ENCODE data around the gene EXOC1.
A peak's percentile ranks its signal among the peaks of the same experiment; 100 is the strongest.

The EXOC1 gene

GRCh38 chr4:55949482-55949802 is 96.0 kb downstream of the EXOC1 start:
- Histone ChIP-seq H3K27ac (peak overlapping the region; percentile 96), H3K9me3 (no peaks in the 10 kb centered on the region), H3K4me3 (ENCODE audit: low read depth in 1 of 2, low read length in 1 of 2) (peak overlapping the region; percentile 69 to 99), H3K36me3 (peaks cover 8% of the 10 kb centered on the region), H3K27me3 (no peaks in the 10 kb centered on the region), H3K4me1 (ENCODE audit: control insufficient read depth in 1 of 2, insufficient read depth in 1 of 2, low read depth in 1 of 2, low read length in 1 of 2) (peaks cover 32 to 34% of the 10 kb centered on the region in 2 experiments)
- TF ChIP-seq, protein P1, sequence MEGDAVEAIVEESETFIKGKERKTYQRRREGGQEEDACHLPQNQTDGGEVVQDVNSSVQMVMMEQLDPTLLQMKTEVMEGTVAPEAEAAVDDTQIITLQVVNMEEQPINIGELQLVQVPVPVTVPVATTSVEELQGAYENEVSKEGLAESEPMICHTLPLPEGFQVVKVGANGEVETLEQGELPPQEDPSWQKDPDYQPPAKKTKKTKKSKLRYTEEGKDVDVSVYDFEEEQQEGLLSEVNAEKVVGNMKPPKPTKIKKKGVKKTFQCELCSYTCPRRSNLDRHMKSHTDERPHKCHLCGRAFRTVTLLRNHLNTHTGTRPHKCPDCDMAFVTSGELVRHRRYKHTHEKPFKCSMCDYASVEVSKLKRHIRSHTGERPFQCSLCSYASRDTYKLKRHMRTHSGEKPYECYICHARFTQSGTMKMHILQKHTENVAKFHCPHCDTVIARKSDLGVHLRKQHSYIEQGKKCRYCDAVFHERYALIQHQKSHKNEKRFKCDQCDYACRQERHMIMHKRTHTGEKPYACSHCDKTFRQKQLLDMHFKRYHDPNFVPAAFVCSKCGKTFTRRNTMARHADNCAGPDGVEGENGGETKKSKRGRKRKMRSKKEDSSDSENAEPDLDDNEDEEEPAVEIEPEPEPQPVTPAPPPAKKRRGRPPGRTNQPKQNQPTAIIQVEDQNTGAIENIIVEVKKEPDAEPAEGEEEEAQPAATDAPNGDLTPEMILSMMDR (IDR thresholded peaks at IDR 0.05), result no peak

- H3K27ac ChIP-seq, result no peak overlapping the region
- no peaks in the 10 kb centered on the region for H3K27me3 ChIP-seq
- peaks cover 18% of the 10 kb centered on the region for H3K36me3 ChIP-seq
- H3K4me1 ChIP-seq (ENCODE audit: control insufficient read depth in 1 of 2, insufficient read depth in 1 of 2, low read depth in 1 of 2, low read length in 1 of 2), result peaks cover 32 to 33% of the 10 kb centered on the region in 2 experiments
- H3K9me3 ChIP-seq, result no peaks in the 10 kb centered on the region
- TF ChIP-seq, protein P1 (IDR thresholded peaks at IDR 0.05), result no peak
- no peak overlapping the region for H3K4me3 ChIP-seq (ENCODE audit: low read depth in 1 of 2, low read length in 1 of 2)
Observed at GRCh38 chr4:55951191-55951922, 97.9 kb downstream of the EXOC1 start.

Measured in neutrophil (primary cell).